C4-2B (cell line): ENCODE results near the gene PTPRN2.

Source experiments
- H3K27ac ChIP-seq: fragments of 450-650 bp; 2 replicates; pipeline ENCODE4 v1.5.1; 2017
- ZFX ChIP-seq: fragments of 450-650 bp; IDR thresholded peaks from 2 replicates; pipeline ENCODE4 v1.6.1; 2017
- TF ChIP-seq, protein P1 (sequence below): fragments of 450-650 bp; conservative IDR thresholded peaks from 2 replicates; pipeline ENCODE4 v1.5.1; 2017; ENCODE audit warnings: mild to moderate bottlenecking

PTPRN2 gene

DNA sequence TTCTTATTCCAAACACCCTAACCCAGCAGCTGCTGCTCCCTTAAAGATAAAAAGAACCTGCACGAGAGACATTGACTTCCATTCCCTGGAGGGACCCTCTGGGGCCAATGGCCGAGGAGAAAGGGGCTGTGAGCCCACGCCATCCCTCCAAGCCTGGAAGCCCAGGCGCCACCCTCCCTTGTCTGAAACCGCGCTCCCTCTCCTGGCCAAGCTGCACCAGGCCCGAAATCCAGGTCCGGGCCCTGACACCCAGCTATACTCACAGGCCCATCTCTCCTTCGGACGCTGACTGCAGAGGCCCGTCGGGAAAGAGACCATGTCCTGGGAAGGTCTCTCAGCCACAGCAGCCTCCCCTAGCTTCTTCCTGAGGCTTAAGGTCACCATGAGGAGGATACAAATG, 196.5 kb downstream of the PTPRN2 start:
- no peak overlapping the region for H3K27ac ChIP-seq
- TF ChIP-seq, protein P1, sequence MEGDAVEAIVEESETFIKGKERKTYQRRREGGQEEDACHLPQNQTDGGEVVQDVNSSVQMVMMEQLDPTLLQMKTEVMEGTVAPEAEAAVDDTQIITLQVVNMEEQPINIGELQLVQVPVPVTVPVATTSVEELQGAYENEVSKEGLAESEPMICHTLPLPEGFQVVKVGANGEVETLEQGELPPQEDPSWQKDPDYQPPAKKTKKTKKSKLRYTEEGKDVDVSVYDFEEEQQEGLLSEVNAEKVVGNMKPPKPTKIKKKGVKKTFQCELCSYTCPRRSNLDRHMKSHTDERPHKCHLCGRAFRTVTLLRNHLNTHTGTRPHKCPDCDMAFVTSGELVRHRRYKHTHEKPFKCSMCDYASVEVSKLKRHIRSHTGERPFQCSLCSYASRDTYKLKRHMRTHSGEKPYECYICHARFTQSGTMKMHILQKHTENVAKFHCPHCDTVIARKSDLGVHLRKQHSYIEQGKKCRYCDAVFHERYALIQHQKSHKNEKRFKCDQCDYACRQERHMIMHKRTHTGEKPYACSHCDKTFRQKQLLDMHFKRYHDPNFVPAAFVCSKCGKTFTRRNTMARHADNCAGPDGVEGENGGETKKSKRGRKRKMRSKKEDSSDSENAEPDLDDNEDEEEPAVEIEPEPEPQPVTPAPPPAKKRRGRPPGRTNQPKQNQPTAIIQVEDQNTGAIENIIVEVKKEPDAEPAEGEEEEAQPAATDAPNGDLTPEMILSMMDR = no peak
- no peak for TF ChIP-seq ZFX

DNA sequence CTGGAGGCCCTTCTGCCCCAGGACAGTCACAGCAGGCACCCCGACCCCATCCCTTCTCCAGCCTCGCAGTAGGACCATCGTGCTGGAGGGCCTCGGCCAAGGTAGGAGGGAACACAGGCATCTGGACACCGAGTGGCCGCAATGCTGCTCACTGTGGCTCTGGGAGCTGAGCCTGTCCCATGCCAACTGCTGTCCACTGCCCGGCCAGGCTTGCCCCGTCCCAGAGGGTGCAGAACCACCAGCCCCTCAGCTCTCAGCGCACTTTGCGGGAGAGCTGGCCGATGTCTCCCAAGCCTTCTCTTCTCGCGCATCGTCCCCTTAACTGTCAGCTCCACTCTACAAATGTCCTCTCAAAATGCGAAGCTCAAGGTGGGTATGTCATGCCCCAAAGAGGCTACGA, 197.2 kb downstream of the PTPRN2 start:
- H3K27ac ChIP-seq = no peak overlapping the region
- TF ChIP-seq, protein P1 = no peak
- no peak for TF ChIP-seq ZFX

DNA sequence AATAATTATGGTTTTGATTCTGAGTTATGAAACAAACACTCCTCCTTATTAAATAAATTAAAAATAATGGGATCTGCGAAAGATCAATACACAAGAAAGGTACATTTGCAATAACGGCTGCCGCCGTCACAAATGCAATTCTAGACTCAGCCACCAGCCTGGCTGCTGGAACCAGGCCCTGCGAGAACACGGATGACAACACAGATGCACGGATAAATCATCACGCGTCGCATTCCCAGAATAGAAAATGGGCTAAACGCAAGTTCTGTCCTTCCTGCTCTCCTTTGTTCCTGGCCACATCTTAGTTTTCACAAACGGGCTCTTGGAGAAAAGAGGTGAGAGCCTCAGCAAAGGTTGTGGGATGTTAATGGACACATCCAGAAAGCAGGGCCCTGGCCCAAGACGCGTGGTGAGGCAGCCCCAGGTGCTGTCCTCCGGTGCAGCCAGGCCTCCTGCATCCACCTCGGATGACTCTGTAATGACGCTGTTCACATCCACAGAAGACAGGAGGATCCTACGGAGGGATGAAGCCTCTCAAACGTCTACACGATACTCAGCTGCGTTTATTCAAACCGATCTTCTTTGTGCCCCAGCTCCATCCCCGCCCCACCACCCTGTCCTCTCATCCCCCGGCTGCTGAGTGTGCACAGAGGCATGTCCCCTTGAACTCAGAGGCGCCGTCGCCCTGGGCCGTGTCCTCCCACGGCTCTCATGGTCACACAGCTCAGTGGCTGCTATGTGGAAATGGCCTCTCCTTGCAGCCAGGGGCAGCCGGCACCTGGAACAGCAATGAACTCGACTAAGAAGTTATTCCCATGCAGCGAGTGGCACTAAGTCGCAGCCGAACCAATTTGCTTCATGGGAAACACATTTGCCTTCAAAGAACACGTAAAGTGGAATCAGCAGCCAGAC, 197.9 kb downstream of the PTPRN2 start:
- TF ChIP-seq, protein P1 = no peak
- no peak for TF ChIP-seq ZFX
- H3K27ac ChIP-seq = no peak overlapping the region

DNA sequence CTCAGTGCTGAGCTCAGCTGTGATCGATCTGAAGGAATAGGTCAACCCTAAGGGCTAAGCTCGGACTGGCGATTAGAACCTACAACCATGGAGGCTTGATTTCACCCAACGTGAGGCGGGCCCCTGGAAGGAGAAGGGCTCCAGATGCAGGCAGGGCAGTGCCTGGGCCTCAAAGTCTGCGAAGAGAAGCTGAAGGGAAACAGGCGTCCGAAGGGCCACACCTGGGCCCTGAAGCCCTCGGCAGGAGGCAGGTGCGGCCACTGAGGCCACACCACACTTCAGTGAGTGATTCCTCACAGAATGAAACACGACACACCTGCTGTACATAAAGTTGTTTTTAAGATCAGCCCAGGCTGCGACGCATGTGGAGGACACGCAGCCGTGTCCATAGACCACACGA, 198.7 kb downstream of the PTPRN2 start:
- H3K27ac ChIP-seq = no peak overlapping the region

DNA sequence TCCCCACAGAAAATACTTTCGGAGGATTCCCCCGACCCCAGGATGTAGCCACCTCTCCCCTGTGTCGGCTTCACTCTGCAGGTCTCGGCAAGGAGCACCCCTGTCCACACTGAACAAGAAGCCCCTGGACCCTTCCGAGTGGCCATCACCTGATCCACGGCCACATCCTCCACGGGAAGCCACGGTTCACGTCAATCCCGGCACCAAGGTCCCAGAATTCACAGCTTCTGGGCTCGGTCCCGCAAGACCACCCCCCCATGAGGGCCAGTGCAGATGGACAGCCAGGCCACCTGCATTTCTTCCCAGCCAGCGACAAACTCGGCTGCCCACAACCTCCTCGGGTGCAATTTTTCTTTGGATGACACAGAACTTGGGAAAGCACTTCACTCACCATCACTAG, 199.6 kb downstream of the PTPRN2 start:
- no peak overlapping the region for H3K27ac ChIP-seq
- TF ChIP-seq, protein P1 = no peak
- TF ChIP-seq ZFX = no peak

More for the DNA sequence above, 198.7 kb downstream of the PTPRN2 start:
- TF ChIP-seq ZFX = no peak
- TF ChIP-seq, protein P1 = no peak

DNA sequence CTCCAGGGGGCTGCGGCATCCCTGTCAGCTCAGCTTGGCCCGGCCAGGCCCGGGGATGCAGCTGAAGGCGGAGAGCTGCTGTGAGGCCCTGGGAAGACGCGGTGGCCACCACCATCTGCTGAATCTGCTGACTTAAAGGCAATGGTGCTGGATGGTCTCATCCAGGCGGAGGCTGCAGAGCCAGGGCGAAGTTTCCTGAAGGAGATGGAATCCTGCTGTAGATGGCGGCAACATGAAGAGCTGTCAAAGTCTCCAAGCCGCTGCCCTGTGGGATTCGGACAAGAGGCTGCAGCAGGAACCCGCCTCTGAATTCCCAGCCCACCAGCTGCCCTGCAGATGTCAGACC, 200.1 kb downstream of the PTPRN2 start:
- TF ChIP-seq, protein P1 = no peak
- TF ChIP-seq ZFX = no peak
- no peak overlapping the region for H3K27ac ChIP-seq

DNA sequence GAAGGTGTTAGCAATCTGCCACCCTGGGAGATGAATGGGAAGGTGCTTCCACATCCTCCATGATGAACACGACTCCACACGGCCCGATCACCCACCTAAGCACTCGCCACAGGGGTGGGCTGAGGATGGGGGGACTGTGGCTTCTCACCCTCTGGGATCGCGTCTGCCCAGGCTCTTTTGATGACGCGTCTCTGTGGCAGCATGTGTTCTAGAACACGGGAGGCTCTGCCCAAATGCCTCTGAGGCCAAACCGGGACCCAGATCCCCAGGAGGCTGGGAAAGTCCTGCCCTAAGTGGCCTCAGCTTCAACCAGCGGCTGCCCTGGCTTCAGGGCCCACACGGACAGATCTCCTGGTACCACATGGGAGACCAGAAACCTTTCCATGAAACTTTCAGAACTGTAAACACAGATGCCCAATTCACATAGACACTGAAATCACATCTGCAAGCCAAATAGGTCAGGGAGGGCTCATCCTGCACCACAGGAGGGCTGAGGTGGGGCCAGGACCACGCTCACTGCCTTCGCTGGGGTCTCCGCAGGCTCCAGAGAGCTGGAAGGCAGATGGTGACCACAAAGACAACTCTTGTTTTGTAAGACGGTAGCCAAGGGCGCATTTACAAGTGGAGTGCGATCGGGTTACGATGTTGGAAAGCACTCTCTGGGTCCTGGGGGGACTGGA, 200.6 kb downstream of the PTPRN2 start:
- H3K27ac ChIP-seq = no peak overlapping the region
- TF ChIP-seq, protein P1 = no peak
- TF ChIP-seq ZFX = no peak
